GM19397 (cell line): Measurements from ENCODE around the gene TIMP1.
"Not testable (repeated sequence)": the region's sequence is repeated elsewhere in the genome, so short reads cannot be mapped to it uniquely, and the experiment has no call there.

Experiments used
- ATAC-seq: cut with Tn5 transposase; IDR thresholded peaks from one replicate; pipeline ENCODE4 v1.9.1; 2021; ENCODE audit warnings: mild to moderate bottlenecking, moderate library complexity; ENCODE audit not compliant: unreplicated experiment

The TIMP1 gene

GRCh38 chrX:47597222-47597621 is 15.0 kb downstream of the TIMP1 start:
- no peak for ATAC-seq

- not testable (repeated sequence) for ATAC-seq
Observed at GRCh38 chrX:47603125-47603524, 20.9 kb downstream of the TIMP1 start.

DNA sequence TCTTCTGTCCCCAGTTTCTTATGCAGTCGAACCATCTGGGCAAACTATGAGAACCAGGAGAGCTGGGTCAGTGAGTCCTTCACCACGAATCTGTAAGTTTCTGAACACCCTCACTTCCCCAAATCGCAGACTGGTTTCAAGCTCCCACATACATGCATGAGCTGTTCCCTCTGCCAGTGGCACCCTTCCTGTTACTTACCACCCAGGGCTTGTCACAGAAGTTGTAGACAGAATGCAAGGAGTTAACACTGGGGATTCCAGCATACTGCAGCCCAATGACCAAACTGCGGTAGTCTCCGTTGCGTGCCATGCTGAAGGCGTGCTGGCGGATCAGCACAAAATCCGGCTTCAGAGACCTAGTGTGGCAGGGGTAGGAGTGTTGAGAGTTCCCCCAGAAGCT is 22.8 kb downstream of the TIMP1 start:
- ATAC-seq: no peak

GRCh38 chrX:47607091-47607490 is 24.9 kb downstream of the TIMP1 start:
- ATAC-seq: no peak

DNA sequence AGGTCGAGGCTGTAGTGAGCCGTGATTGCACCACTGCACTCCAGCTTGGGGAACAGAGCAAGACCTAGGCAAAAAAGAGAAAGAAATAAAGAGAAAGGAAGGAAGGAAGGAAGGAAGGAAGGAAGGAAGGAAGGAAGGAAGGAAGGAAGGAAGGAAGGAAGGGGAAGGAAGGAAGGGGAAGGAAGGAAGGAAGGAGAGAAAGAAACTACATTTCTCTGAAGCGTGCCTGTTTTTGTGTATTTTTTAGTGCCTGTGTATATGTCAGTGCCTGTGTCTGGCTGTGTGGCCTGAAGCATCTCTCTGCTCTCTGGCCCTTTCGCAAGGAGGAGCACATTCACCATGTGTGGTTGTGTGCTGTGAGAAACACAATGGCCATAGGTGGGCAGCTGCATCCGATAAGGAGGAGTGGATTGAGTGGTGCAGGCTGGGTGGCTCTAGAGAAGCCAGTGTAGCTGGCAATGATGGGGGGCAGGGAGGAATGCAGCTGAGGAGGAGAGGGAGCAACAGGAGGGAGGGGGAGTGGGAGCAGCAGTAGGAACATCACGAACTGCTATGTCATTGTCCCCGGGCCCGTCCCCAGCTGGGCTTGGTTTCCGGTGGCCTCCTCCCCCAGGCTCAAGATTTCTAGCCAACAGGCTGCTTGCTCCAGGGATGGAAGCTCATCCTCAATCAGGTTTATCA is 26.0 kb downstream of the TIMP1 start:
- no peak for ATAC-seq

DNA sequence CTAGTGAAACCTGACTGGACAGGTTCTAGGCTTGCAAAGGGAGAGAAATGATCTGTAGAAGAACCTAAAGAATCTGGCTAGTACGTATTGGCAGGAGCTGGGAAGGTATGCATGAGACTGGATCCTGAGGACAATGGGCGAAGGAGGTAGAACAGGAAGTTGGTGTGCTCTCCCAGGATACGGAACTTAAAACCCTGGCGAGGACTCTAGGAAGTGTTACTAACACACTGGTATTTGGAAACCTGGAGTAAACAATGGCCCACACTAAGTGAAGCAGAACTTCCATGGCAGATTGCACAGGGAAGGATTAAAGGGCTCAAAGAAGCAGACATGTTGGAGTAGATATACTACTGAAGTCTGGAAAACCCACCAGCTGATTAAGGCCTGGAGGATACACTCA is 28.3 kb downstream of the TIMP1 start:
- no peak for ATAC-seq

DNA sequence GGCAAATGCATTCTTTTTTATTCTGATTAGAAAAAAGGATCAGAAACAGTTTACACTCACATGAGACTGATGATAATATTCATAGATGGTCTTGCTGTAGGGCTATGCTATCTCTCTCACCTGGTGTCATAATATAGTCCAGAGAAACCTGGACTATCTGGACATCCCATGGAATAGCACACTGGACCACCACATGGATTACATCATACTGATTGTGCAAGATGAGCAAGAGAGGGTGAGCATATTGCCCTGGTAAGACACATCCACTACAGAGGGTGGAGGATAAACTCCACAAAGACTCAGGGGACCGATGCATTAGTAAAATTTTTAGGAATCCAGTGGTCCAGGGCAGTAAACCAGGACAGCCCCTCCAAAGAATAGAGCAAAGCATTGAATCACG is 29.3 kb downstream of the TIMP1 start:
- ATAC-seq: no peak

DNA sequence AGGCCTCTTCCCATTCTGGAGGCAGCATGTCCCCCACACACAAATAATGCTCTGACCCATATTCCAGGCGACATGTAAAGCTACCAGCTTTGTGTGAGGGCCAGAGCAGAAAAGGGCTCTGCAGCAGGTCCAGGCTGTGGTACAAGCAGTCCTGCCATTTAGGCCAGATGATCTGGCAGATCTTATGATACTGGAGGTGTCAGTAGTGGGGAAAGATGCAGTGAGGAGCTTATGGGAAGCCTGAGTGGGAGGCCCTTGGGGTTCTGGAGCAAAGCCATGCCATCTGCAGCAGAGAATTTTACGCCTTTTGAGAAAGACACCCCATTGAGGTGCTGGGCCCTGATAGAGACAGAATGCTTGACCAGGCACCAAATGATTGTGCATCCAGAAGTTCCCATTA is 29.7 kb downstream of the TIMP1 start:
- no peak for ATAC-seq

DNA sequence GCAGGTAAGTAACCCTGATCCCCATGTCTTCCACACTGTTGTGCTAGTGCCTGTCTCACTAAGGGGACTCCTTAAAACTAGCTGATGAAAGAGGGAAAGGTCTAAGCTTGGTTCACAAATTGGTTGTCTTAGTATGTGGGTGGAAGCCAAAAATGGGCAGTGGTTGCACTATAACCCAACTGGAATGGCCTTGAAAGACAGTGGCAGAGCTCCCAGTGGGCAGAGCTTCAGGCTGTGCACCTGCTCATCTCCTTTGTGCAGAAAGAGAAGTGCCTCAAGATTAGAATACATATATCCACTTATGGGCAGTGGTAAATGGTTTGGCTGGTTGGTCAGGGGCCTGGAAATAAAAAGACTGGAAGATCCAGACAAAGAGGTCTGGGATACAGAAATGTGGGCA is 30.2 kb downstream of the TIMP1 start:
- ATAC-seq: no peak

DNA sequence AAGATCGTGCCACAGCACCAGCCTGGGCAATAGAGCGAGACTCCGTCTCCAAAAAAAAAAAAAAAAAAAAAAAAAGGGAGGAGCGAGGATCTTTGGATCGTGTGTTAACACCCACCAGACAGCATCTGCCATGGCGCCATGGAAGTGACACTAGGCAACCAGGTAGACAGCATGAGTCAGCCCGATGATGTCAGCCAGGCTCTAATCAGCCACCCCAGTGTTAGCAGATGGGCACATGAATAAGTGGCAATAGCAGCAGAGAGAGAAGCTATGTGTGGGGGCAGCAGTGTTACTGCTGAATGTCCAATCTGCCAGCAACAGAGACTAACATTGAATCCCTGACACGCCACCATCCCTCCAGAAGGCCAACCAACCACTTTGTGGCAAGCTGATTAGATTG is 30.8 kb downstream of the TIMP1 start:
- no peak for ATAC-seq

- no peak for ATAC-seq
Observed at GRCh38 chrX:47614618-47615017, 32.4 kb downstream of the TIMP1 start.

GRCh38 chrX:47618923-47619485 is 36.8 kb downstream of the TIMP1 start:
- no peak for ATAC-seq

- peak; percentile 82 for ATAC-seq
Observed at GRCh38 chrX:47619486-47620302, 37.5 kb downstream of the TIMP1 start, which contains the start of gene SYN1. SYN1 (minus strand) TSS chrX:47619857; CDS start chrX:47619728, 129 bp downstream.

- no peak for ATAC-seq
Observed at GRCh38 chrX:47620303-47620685, 38.1 kb downstream of the TIMP1 start.

DNA sequence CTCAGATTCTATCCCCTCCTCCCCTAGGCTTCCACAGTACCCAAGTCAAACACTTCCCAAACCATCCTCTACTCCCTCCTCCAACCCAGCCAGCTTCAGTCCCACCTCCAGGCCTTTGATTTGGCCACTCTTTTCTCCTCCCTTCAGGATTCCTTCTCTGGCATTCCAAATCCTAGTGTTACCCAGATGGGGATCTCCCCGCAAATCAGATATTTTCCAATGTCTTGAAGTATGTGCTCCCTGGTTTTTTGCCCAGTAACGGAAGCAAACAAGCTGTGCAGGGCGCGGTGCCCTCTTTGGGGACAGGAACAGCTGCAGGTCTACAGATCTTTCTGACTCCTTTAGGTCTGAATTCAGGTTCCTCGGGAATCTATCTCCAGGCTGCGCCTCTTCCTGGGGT is 39.6 kb downstream of the TIMP1 start:
- no peak for ATAC-seq

DNA sequence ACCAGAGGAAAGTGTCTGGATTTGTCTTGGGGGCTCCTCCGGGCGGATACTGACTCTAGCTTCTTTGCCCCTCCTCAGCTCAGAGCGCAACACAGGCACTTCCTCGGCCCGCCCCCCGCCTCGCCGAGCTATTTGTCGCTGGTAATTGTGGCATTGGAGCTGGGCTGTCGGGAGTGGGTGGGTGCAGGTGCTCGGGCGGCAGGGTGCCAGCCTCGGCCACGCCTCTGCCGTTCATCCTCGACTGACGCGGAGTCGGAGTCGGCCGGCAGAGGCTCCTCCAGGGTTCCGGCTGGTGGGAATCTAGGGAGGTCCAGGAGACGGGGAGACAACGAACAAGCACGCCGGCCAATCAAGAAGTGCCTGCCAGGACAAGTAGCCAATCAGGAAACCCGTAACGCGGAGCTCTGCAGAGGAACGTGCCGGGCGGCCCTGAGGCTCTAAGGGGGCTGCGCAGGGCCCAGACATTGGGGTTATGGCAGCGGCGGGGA is 41.3 kb downstream of the TIMP1 start:
- no peak for ATAC-seq

DNA sequence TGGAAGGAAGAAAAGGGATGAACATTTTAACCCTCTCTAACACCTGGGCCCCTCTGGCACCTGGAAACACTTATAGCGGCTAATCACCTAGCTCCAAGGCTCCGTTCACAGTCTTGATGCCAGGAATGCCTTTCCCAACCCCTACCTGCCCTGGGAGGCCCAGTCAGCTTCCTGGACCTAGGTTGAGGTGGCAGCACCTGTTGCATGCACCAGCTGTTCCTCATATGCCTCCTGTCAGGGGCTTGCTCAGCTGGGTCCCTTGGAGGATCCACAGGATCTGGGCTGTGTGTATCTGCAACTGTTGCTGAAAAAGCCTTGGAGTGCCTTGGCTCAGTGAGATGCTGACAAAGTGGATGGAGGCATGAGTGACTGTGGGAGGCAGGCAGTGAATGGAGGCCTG is 43.1 kb downstream of the TIMP1 start:
- no peak for ATAC-seq

- no peak for ATAC-seq
Observed at GRCh38 chrX:47628982-47629381, 46.7 kb downstream of the TIMP1 start.

GRCh38 chrX:47629419-47630200 is 47.4 kb downstream of the TIMP1 start, which contains the start of gene CFP:
CFP (minus strand) TSS chrX:47629930; CDS start chrX:47629844, 86 bp downstream.
- ATAC-seq: no peak

DNA sequence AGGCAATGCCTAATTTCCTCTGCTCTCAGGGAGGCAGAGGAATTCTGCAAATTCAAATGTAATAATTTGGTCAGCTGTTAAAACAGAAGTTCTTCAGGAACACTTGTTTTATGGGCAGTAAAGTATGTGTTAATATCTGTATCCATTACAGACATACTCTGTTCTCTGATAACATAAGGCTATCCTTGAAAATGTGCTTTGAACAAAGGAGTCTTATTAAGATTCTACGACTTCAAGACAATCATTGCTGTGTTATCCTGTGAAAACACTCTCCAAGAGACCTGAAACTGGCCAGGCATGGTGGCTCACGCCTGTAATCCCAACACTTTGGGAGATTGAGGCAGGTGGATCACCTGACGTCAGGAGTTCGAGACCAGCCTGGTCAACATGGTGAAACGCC is 49.4 kb downstream of the TIMP1 start:
- ATAC-seq: no peak

GRCh38 chrX:47632666-47633065 is 50.4 kb downstream of the TIMP1 start:
- no peak for ATAC-seq
